Endothelial cell (in vitro differentiated cells): ENCODE data around the gene COBL. TPM values are rescaled to one million over a fixed set of nuclear protein-coding genes. Genes with fewer than 3 reads are reported as not detected.

Source experiments
- DNase-seq: peaks from one replicate; pipeline ENCODE4 v3.0.0; 2021; ENCODE audit warnings: low spot score
- H3K27ac Mint-ChIP-seq: one replicate; pipeline ENCODE4 v1.8.0; 2021; ENCODE audit warnings: mixed read lengths, inconsistent platforms; ENCODE audit not compliant: unreplicated experiment
- H3K27me3 Mint-ChIP-seq: one replicate; pipeline ENCODE4 v1.8.0; 2021; ENCODE audit warnings: mild to moderate bottlenecking, moderate library complexity, mixed read lengths, inconsistent platforms; ENCODE audit not compliant: unreplicated experiment
- H3K36me3 Mint-ChIP-seq: one replicate; pipeline ENCODE4 v1.8.0; 2021; ENCODE audit warnings: mild to moderate bottlenecking, low read depth, mixed read lengths, inconsistent platforms; ENCODE audit not compliant: unreplicated experiment
- H3K4me1 Mint-ChIP-seq: one replicate; pipeline ENCODE4 v1.8.0; 2021; ENCODE audit warnings: mild to moderate bottlenecking, mixed read lengths, inconsistent platforms; ENCODE audit not compliant: unreplicated experiment
- H3K4me3 Mint-ChIP-seq: one replicate; pipeline ENCODE4 v1.8.0; 2021; ENCODE audit warnings: mild to moderate bottlenecking, mixed read lengths, inconsistent platforms; ENCODE audit not compliant: unreplicated experiment
- H3K9me3 Mint-ChIP-seq: one replicate; pipeline ENCODE4 v1.8.0; 2021; ENCODE audit warnings: mixed read lengths, inconsistent platforms; ENCODE audit not compliant: unreplicated experiment
- CTCF ChIP-seq: fragments of 200-600 bp; sonication (generic); IDR thresholded peaks from one replicate; pipeline ENCODE4 v1.5.0; 2021; ENCODE audit warnings: antibody characterized with exemption; ENCODE audit not compliant: unreplicated experiment
- total RNA-seq: library from RNA; stranded (reverse); fragmentation: NEBNext Ultra II Directional; extraction: Animal tissue kit (Norgen Biotek cat#: 25700); gene quantifications from one replicate; pipeline ENCODE4 v1.2.1, GENCODE V29; 2021; ENCODE audit not compliant: unreplicated experiment

Gene COBL
- total RNA-seq, 1 donor from 2014 or later = 1.8 TPM

- no peak for DNase-seq
- no peak for TF ChIP-seq CTCF
- Mint-ChIP-seq H3K36me3 (no peaks in the 10 kb centered on the region), H3K9me3 (no peaks in the 10 kb centered on the region), H3K27me3 (peaks cover under 1% of the 10 kb centered on the region), H3K4me3 (no peak overlapping the region), H3K27ac (no peak overlapping the region), H3K4me1 (peaks cover 7% of the 10 kb centered on the region)
Observed at GRCh38 chr7:51243631-51244030, 73.0 kb downstream of the COBL start.

GRCh38 chr7:51242881-51243518 is 73.6 kb downstream of the COBL start:
- no peak for TF ChIP-seq CTCF
- no peak for DNase-seq
- H3K36me3 Mint-ChIP-seq = no peaks in the 10 kb centered on the region
- peaks cover 7% of the 10 kb centered on the region for H3K4me1 Mint-ChIP-seq
- no peak overlapping the region for H3K27ac Mint-ChIP-seq
- no peaks in the 10 kb centered on the region for H3K9me3 Mint-ChIP-seq
- no peak overlapping the region for H3K4me3 Mint-ChIP-seq
- peaks cover 2% of the 10 kb centered on the region for H3K27me3 Mint-ChIP-seq

GRCh38 chr7:51242007-51242691 is 74.5 kb downstream of the COBL start:
- no peak overlapping the region for H3K4me3 Mint-ChIP-seq
- H3K27me3 Mint-ChIP-seq = peaks cover 2% of the 10 kb centered on the region
- no peak for TF ChIP-seq CTCF
- H3K36me3 Mint-ChIP-seq = no peaks in the 10 kb centered on the region
- peaks cover 7% of the 10 kb centered on the region for H3K4me1 Mint-ChIP-seq
- no peaks in the 10 kb centered on the region for H3K9me3 Mint-ChIP-seq
- no peak overlapping the region for H3K27ac Mint-ChIP-seq
- DNase-seq = no peak

- peaks cover 2% of the 10 kb centered on the region for H3K27me3 Mint-ChIP-seq
- peaks cover 7% of the 10 kb centered on the region for H3K4me1 Mint-ChIP-seq
- TF ChIP-seq CTCF = no peak
- H3K36me3 Mint-ChIP-seq = no peaks in the 10 kb centered on the region
- no peak for DNase-seq
- H3K4me3 Mint-ChIP-seq = no peak overlapping the region
- no peak overlapping the region for H3K27ac Mint-ChIP-seq
- H3K9me3 Mint-ChIP-seq = no peaks in the 10 kb centered on the region
Observed at GRCh38 chr7:51240868-51241267, 75.7 kb downstream of the COBL start.

GRCh38 chr7:51239691-51240090 is 76.9 kb downstream of the COBL start:
- no peaks in the 10 kb centered on the region for H3K9me3 Mint-ChIP-seq
- no peak overlapping the region for H3K4me3 Mint-ChIP-seq
- no peak overlapping the region for H3K27ac Mint-ChIP-seq
- peaks cover 3% of the 10 kb centered on the region for H3K4me1 Mint-ChIP-seq
- no peak for DNase-seq
- TF ChIP-seq CTCF = no peak
- H3K36me3 Mint-ChIP-seq = no peaks in the 10 kb centered on the region
- peaks cover 4% of the 10 kb centered on the region for H3K27me3 Mint-ChIP-seq
